Keratinocyte (primary cell): ENCODE results near the gene TECPR1. TPM values are rescaled to one million over a fixed set of nuclear protein-coding genes. Genes with fewer than 3 reads are reported as not detected.

Source experiments
- DNase-seq: peaks from one replicate; pipeline ENCODE4 v3.0.0-alpha.2; 2011; ENCODE audit warnings: low read depth, missing footprints, low spot score
- FAIRE-seq: peaks from 2 replicates; lab custom pipeline; 2011; peaks lifted over from hg19 to GRCh38; lab: Jason Lieb, UNC
- H2AFZ ChIP-seq: 2 replicates; pipeline ENCODE4 v1.6.0; 2012; ENCODE audit warnings: low read length, control low read depth, inconsistent platforms; ENCODE audit not compliant: control insufficient read depth
- H3K27ac ChIP-seq: 2 replicates; pipeline ENCODE4 v1.5.1; 2011; ENCODE audit warnings: low read length; ENCODE audit not compliant: control insufficient read depth, insufficient read depth
- H3K27me3 ChIP-seq: 3 replicates; pipeline ENCODE4 v1.6.0; 2011; ENCODE audit warnings: low read length; ENCODE audit not compliant: control insufficient read depth, insufficient read depth; ENCODE audit errors: extremely low read depth
- H3K36me3 ChIP-seq, 2 experiments: 2 replicates in 1 of 2; 3 replicates in 1 of 2; pipeline ENCODE4 v1.5.1; 2011; ENCODE audit warnings: low read length in 2 of 2, mild to moderate bottlenecking in 1 of 2; ENCODE audit not compliant: control insufficient read depth in 2 of 2, insufficient read depth in 2 of 2; ENCODE audit errors: extremely low read depth in 1 of 2
- H3K4me1 ChIP-seq: 3 replicates; pipeline ENCODE4 v1.5.1; 2011; ENCODE audit warnings: low read length; ENCODE audit not compliant: control insufficient read depth, insufficient read depth; ENCODE audit errors: extremely low read depth
- H3K4me2 ChIP-seq: 3 replicates; pipeline ENCODE4 v1.6.0; 2011; ENCODE audit warnings: low read depth, low read length; ENCODE audit not compliant: control insufficient read depth, insufficient read depth; ENCODE audit errors: extremely low read depth
- H3K4me3 ChIP-seq, 3 experiments: fragments of 200-600 bp in 1 of 3; sonication (generic) in 1 of 3; 2 replicates in 2 of 3; 3 replicates in 1 of 3; pipeline ENCODE4 v1.5.1; 2011 to 2016; ENCODE audit warnings: low read length in 3 of 3, mild to moderate bottlenecking in 3 of 3, control low read depth in 2 of 3, inconsistent platforms in 1 of 3, low read depth in 1 of 3, mixed read lengths in 1 of 3, mixed run types in 1 of 3, moderate library complexity in 1 of 3; ENCODE audit not compliant: control insufficient read depth in 2 of 3, insufficient read depth in 2 of 3; ENCODE audit errors: extremely low read depth in 1 of 3
- H3K79me2 ChIP-seq: 2 replicates; pipeline ENCODE4 v1.6.0; 2012; ENCODE audit warnings: low read length; ENCODE audit not compliant: control insufficient read depth, insufficient read depth
- H3K9ac ChIP-seq: 3 replicates; pipeline ENCODE4 v1.6.0; 2011; ENCODE audit warnings: low read length; ENCODE audit not compliant: control insufficient read depth, insufficient read depth; ENCODE audit errors: extremely low read depth
- H3K9me1 ChIP-seq: 3 replicates; pipeline ENCODE4 v1.6.0; 2011; ENCODE audit warnings: low read length; ENCODE audit not compliant: control insufficient read depth, insufficient read depth; ENCODE audit errors: extremely low read depth
- H3K9me3 ChIP-seq: 2 replicates; pipeline ENCODE4 v1.5.1; 2012; ENCODE audit warnings: low read depth, low read length; ENCODE audit not compliant: control insufficient read depth
- H4K20me1 ChIP-seq: 3 replicates; pipeline ENCODE4 v1.6.0; 2011; ENCODE audit warnings: low read length; ENCODE audit not compliant: control insufficient read depth, insufficient read depth; ENCODE audit errors: extremely low read depth
- CTCF ChIP-seq, 3 experiments: IDR thresholded peaks in 1 of 3; conservative IDR thresholded peaks in 1 of 3; optimal IDR thresholded peaks in 1 of 3; 2 replicates in 2 of 3; 3 replicates in 1 of 3; pipeline versions ENCODE3 to v1.5.1; 2011; ENCODE audit warnings: low read length in 3 of 3, mild to moderate bottlenecking in 3 of 3, moderate library complexity in 2 of 3, control low read depth in 1 of 3, inconsistent platforms in 1 of 3; ENCODE audit not compliant: insufficient read depth in 2 of 3; ENCODE audit errors: extremely low read depth in 1 of 3
- EZH2 ChIP-seq: IDR thresholded peaks from one replicate; pipeline ENCODE4 v1.6.1; 2012; ENCODE audit warnings: inconsistent platforms, mild to moderate bottlenecking, low read length, moderate library complexity
- dilution Hi-C: fragments of 300-500 bp; cut with MboI; formaldehyde crosslinking; loops from one replicate; pipeline ENCODE4 v1.7.0; 2020; ENCODE audit warnings: low sequenced_read_pairs; ENCODE audit not compliant: extremely low pct_ligation_motif_present
- polyA plus RNA-seq, 5 experiments: library from polyadenylated mRNA; depleted of rRNA in 3 of 5; stranded (reverse) in 3 of 5; stranded (forward) in 1 of 5; unstranded in 1 of 5; fragments of >200 nt; gene quantifications; 1 replicate in 1 of 5; 2 replicates in 3 of 5; 3 replicates in 1 of 5; pipeline versions ENCODE4 v1.2.1 to v1.2.3, GENCODE V29; 2011 to 2012; ENCODE audit warnings: missing spikeins in 2 of 5, low read depth in 1 of 5, low replicate concordance in 1 of 5

TECPR1 gene
- polyA plus RNA-seq, 1 donor (not counting 4 experiments of a cell fraction or from before 2014, with no cell fraction given), result 2.4 TPM

DNA sequence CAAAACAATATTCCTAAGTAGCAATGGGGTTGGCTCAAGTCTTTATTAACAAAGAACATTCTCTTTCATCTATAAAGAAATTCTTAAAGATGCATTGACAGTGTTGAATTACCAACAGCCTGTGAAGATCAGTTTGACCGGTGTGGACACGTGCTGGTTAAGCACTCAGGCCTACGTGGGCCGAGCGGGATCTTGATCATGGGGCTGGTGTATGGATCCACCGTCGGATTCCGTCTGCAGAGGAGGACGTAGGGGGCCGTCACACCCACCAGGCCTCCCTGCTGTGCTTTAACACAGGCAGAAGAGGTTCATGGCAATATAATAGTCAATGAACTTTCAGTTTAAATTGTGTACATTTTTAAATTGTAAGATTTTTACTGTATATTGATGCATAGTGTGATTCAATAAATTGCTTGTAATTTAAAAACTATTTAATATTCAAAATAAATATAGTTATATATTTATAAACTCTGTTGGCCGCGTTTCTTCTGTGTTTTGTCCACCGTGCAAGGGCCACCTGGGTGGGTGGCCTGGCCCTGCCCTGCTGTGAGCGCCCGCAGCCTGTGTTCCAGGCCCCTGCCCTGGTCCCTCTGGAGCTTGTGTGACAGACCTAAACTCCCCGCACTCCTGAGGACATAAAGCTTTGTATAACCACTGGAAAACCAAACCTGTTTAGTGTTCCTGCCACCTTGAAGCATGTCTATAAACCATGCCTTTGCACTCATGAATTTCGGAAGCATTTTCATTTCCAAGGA is 42.7 kb downstream of the TECPR1 start:
- no peaks in the 10 kb centered on the region for H3K9me3 ChIP-seq
- FAIRE-seq (no peak), DNase-seq (no peak)
- H3K4me1 ChIP-seq, result no peaks in the 10 kb centered on the region
- no peak for TF ChIP-seq CTCF (optimal IDR thresholded peaks at IDR 0.05 in 1 of 3, IDR thresholded peaks at IDR 0.05 in 1 of 3, conservative IDR thresholded peaks at IDR 0.05 in 1 of 3; ENCODE audit: extremely low read depth in 1 of 3, insufficient read depth in 2 of 3, low read length in 3 of 3)
- no peak for TF ChIP-seq EZH2
- H3K27ac ChIP-seq, result no peak overlapping the region
- H3K79me2 ChIP-seq, result no peaks in the 10 kb centered on the region
- H3K36me3 ChIP-seq, result peaks cover 0 to 11% of the 10 kb centered on the region in 2 experiments
- no peaks in the 10 kb centered on the region for H3K27me3 ChIP-seq
- dilution Hi-C loops, result no loop called here
- H3K4me3 ChIP-seq, result no peak overlapping the region
- H3K4me2 ChIP-seq, result no peak overlapping the region
- H2AFZ ChIP-seq, result no peak overlapping the region
- H4K20me1 ChIP-seq, result no peaks in the 10 kb centered on the region
- H3K9ac ChIP-seq, result no peak overlapping the region
- H3K9me1 ChIP-seq, result no peaks in the 10 kb centered on the region

DNA sequence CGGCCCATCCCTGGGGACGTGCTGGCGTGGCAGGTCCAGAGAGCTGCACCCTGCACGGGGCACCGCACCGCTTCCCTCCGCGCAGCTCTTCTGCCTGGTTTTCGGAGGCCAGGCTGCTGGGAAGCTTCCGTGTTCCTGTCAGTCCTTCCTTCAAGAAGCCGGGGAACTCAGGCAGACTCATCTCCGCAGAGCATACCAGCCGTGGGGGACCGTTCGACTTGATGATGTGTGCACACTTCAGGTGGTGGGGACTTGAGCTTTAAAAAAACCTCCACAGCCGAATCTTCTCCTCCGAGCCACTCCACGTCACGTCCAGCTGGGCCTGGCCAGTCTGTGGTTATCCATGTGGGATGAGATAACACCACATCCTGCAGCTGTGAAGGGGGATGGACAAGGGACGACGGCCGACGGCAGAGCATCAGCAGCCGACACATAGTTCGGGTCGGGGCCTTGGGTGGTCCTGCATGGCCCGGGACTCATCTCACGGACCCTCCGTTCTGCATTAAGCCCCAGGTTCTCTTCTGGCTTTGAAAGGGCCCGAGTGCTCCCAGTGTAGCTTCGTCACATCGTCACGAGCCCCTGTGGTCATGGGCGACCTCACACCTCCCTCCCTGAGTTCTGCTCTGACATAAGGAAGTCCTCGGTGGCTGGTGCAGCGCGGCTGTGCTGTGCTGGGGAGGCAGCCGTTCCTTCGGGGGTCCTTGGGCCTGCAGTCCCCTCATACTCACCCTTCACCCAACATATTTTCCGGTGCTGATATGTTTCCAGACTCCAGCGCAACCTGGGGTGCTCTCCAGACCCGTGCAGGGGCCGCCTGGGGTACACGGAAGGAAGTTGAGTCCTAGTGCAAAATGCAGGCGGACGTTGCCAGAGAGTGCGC is 45.3 kb downstream of the TECPR1 start:
- Histone ChIP-seq H3K36me3 (peaks cover 0 to 14% of the 10 kb centered on the region in 2 experiments), H4K20me1 (peaks cover 4% of the 10 kb centered on the region), H3K79me2 (no peaks in the 10 kb centered on the region), H3K9me3 (no peaks in the 10 kb centered on the region), H3K9ac (no peak overlapping the region), H3K9me1 (no peaks in the 10 kb centered on the region), H3K27ac (no peak overlapping the region), H3K4me1 (peaks cover 6% of the 10 kb centered on the region), H3K4me3 (no peak overlapping the region), H2AFZ (no peak overlapping the region), H3K27me3 (no peaks in the 10 kb centered on the region), H3K4me2 (no peak overlapping the region)
- TF ChIP-seq CTCF (optimal IDR thresholded peaks at IDR 0.05 in 1 of 3, IDR thresholded peaks at IDR 0.05 in 1 of 3, conservative IDR thresholded peaks at IDR 0.05 in 1 of 3; ENCODE audit: extremely low read depth in 1 of 3, insufficient read depth in 2 of 3, low read length in 3 of 3) (no peak), EZH2 (no peak)
- dilution Hi-C loops, result no loop called here
- FAIRE-seq (no peak), DNase-seq (no peak)
